ENCODE results near the gene CFLAR.

DNA sequence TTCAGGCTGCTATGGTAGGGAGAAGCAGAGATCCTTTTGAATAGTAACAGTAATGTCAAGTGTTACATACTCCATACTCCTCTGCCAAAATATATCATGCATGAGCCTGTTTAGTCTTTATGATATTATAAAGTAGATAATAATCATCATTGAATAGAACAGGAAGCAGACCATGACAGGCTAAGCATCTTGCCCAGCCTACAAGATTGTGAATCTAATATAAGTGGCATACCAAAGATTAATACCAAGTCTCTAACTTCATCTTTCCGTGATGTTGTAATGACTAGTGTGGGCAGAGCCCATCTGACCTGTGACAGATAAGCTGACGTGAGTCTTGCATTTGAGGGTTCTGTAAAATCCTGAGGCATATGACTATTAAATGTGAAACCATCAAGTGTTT, 31.1 kb upstream of the CFLAR start:
- TF ChIP-seq, protein P1, sequence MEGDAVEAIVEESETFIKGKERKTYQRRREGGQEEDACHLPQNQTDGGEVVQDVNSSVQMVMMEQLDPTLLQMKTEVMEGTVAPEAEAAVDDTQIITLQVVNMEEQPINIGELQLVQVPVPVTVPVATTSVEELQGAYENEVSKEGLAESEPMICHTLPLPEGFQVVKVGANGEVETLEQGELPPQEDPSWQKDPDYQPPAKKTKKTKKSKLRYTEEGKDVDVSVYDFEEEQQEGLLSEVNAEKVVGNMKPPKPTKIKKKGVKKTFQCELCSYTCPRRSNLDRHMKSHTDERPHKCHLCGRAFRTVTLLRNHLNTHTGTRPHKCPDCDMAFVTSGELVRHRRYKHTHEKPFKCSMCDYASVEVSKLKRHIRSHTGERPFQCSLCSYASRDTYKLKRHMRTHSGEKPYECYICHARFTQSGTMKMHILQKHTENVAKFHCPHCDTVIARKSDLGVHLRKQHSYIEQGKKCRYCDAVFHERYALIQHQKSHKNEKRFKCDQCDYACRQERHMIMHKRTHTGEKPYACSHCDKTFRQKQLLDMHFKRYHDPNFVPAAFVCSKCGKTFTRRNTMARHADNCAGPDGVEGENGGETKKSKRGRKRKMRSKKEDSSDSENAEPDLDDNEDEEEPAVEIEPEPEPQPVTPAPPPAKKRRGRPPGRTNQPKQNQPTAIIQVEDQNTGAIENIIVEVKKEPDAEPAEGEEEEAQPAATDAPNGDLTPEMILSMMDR (IDR thresholded peaks at IDR 0.05; ENCODE audit: insufficient read depth, low read depth, low read length), result no peak
- no peak for TF ChIP-seq EZH2 (IDR thresholded peaks at IDR 0.05; ENCODE audit: insufficient read depth, low read length)

Measured in astrocyte (in vitro differentiated cells and primary cell).